ENCODE results near the gene TMEM108.

TMEM108 gene

GRCh38 chr3:133384331-133385027 is 346.3 kb downstream of the TMEM108 start:
- TF ChIP-seq ZFX (IDR thresholded peaks at IDR 0.05) (no peak), CTCF (conservative IDR thresholded peaks at IDR 0.05) (peak; percentile 98)
- H3K27ac ChIP-seq = no peak overlapping the region

DNA sequence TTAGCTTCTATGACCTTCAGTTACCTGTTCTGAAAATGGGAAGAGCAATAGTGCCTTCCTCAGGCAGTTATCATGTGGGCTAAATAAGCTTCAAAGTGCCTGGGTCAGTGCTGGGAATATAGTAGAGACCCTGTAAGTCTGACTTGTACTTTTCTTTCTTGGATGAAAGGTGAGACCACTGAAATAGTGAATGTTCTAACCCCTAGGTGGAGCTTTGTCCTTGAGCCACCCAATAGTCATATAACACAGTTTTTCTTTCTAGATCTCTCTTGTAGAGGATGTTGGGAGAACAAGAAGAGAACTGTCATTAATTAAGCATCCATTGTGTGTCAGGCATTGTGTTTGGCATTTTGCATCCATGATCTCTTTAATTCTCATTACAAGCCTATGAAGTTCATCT is 348.7 kb downstream of the TMEM108 start:
- no peak overlapping the region for H3K27ac ChIP-seq
- TF ChIP-seq ZFX (IDR thresholded peaks at IDR 0.05) (no peak), CTCF (conservative IDR thresholded peaks at IDR 0.05) (peak; percentile 4; the same call in 1 of the 2 replicates)

GRCh38 chr3:133387341-133387740 is 349.1 kb downstream of the TMEM108 start:
- TF ChIP-seq CTCF (conservative IDR thresholded peaks at IDR 0.05) (no peak), ZFX (IDR thresholded peaks at IDR 0.05) (no peak)
- no peak overlapping the region for H3K27ac ChIP-seq

DNA sequence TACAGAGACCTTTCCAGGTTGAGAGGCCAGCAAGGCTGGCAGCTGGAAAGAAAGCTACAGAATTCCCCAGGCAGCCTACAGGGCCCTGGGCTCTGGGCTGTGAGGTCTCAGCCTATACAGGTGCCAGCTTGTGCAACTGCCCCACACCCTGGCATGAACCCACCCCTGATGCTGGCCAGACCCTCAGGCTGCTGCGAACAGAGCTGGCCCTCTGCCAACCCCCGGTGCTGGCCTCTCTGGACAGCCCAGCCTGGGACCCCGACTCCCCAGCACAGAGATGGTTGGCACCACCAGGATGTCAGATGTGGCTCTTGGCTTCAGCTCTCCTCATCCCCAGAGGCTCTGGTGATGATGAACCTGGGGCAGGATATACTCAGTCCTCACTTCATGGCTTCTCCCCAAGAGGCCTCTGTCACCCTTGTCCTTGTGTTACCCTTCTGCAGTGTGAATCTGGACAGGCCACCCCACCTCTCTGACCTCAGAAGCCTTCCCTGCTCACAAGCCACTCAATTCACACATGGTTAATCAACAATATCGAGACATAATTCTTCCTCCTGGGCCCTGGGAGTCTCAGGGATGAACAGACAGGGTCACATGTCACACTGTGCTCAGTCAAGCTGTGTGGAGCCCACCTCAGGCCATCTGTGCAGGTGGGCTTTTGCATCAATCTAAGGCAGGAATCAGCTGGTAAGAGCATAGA is 350.7 kb downstream of the TMEM108 start:
- TF ChIP-seq ZFX (IDR thresholded peaks at IDR 0.05) (no peak), CTCF (conservative IDR thresholded peaks at IDR 0.05) (no peak)
- no peak overlapping the region for H3K27ac ChIP-seq

GRCh38 chr3:133390715-133391114 is 352.5 kb downstream of the TMEM108 start:
- TF ChIP-seq CTCF (conservative IDR thresholded peaks at IDR 0.05) (no peak), ZFX (IDR thresholded peaks at IDR 0.05) (no peak)
- H3K27ac ChIP-seq = no peak overlapping the region

DNA sequence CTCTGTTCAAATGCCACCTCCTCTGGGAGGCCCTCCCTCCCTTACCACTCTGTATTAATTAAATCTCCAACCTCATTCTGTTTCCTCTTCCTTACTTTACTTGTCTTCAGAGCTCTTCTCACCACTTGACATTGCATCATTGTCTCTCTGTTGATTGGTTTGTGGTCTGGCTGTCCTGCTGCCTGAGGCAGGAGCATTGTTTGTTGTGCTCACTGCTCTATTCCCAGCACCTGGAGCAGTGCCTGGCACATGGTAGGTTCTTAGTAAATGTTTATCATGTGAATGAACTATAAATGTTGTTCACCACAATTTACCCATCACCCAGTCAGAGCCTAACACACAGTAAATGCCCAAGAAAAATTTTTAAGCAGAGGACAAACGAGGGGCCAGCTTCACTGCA is 355.0 kb downstream of the TMEM108 start:
- H3K27ac ChIP-seq = peak overlapping the region; percentile 6; the same call in 1 of the 2 replicates
- TF ChIP-seq CTCF (conservative IDR thresholded peaks at IDR 0.05) = no peak
- TF ChIP-seq ZFX (IDR thresholded peaks at IDR 0.05) = no peak

DNA sequence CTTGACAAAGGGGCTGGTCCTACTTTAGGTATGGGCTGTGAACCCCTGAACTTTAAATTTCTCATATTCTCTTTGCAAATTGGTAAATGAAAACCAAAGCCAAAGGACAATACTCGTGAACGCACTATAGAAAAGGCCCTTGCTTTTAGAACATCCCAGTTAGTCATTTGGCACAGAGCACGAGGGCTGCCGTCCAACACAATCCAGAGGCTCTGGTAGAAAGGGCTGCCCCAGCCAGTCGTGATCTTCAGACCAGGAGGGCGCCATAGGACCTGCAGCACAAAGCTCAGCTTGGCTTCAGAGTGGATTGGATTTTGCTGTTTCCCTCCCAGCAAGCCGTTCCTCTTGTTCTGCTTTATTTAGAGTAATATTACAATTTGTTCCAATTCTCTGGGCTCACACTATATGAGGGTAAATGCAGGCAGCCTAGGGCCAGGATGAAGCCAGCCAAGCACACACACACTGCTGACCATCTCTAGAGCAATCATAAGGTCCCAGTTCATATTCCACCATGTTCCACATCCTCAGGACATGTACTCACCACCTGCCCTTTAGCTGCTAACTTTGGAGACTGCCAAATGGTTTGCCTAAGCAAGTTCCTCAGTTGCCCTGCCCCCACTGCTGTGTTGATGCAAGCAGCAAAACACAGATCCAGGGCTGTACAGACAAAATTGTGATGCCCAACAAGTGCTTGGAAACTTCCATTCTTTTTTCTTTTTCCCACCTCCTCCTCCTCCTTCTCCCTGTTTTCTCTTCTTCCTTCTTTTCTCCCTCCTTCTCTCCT is 355.7 kb downstream of the TMEM108 start:
- no peak overlapping the region for H3K27ac ChIP-seq
- TF ChIP-seq ZFX (IDR thresholded peaks at IDR 0.05) (no peak), CTCF (conservative IDR thresholded peaks at IDR 0.05) (no peak)
